H1 (cell line): Measurements from ENCODE around the gene TEX38. TPM values are rescaled to one million over a fixed set of nuclear protein-coding genes. Genes with fewer than 3 reads are reported as not detected.

ENCODE experiments used
- CTCF ChIA-PET: fragments of 300-600 bp; sonication (Branson Sonifier 250); formaldehyde crosslinking; loops from one replicate; lab custom pipeline; 2021; ENCODE audit not compliant: partially characterized antibody; lab: Charles Lee
- POLR2A ChIA-PET: fragments of 300-600 bp; sonication (Branson Sonifier 250); formaldehyde crosslinking; loops from one replicate; lab custom pipeline; 2021; ENCODE audit warnings: inconsistent platforms; ENCODE audit not compliant: partially characterized antibody; lab: Charles Lee
- DNase-seq, 2 experiments: peaks; one replicate each; pipeline versions ENCODE4 v3.0.0 to v3.0.0-alpha.2; 2010 to 2022; ENCODE audit warnings: low spot score in 2 of 2, low read depth in 1 of 2, mixed read lengths in 1 of 2
- FAIRE-seq: peaks from 2 replicates; lab custom pipeline; 2011; peaks lifted over from hg19 to GRCh38; lab: Jason Lieb, UNC
- H2AFZ ChIP-seq: 2 replicates; pipeline ENCODE4 v1.8.1; 2012; ENCODE audit warnings: low read length, inconsistent platforms
- H2AK5ac ChIP-seq: 2 replicates; pipeline ENCODE4 v1.6.1; 2013; ENCODE audit warnings: low read depth, low read length
- H2BK120ac ChIP-seq: replicated peaks from 2 replicates; pipeline ENCODE3; 2013; ENCODE audit warnings: low read depth, low read length, inconsistent platforms
- H2BK12ac ChIP-seq: 2 replicates; pipeline ENCODE4 v1.6.1; 2013; ENCODE audit warnings: low read depth, low read length
- H2BK15ac ChIP-seq: 2 replicates; pipeline ENCODE4 v1.6.1; 2013; ENCODE audit warnings: low read length
- H2BK20ac ChIP-seq: 2 replicates; pipeline ENCODE4 v1.6.1; 2013; ENCODE audit warnings: low read length
- H2BK5ac ChIP-seq: 2 replicates; pipeline ENCODE4 v1.6.1; 2013; ENCODE audit warnings: low read depth, low read length
- H3K14ac ChIP-seq: 2 replicates; pipeline ENCODE4 v1.6.1; 2013; ENCODE audit warnings: inconsistent platforms; ENCODE audit not compliant: insufficient read length
- H3K18ac ChIP-seq: 2 replicates; pipeline ENCODE4 v1.6.1; 2013; ENCODE audit warnings: low read length; ENCODE audit errors: extremely low read depth
- H3K23ac ChIP-seq: 2 replicates; pipeline ENCODE4 v1.6.1; 2013; ENCODE audit warnings: inconsistent platforms; ENCODE audit not compliant: insufficient read length
- H3K23me2 ChIP-seq: 2 replicates; pipeline ENCODE4 v1.6.1; 2013; ENCODE audit warnings: low read depth, low read length
- H3K27ac ChIP-seq: 2 replicates; pipeline ENCODE4 v1.6.1; 2011; ENCODE audit warnings: low read depth, low read length, inconsistent platforms
- H3K27me3 ChIP-seq, 4 experiments: replicated peaks in 1 of 4; 1 replicate in 1 of 4; 2 replicates in 3 of 4; pipeline versions ENCODE4 v1.6.1 to v1.8.1; 2011 to 2013; ENCODE audit warnings: low read length in 3 of 4, mild to moderate bottlenecking in 3 of 4, inconsistent platforms in 2 of 4, mixed read lengths in 2 of 4, moderate library complexity in 1 of 4; ENCODE audit not compliant: control insufficient read depth in 3 of 4, insufficient read depth in 3 of 4; ENCODE audit errors: extremely low read depth in 1 of 4
- H3K36me3 ChIP-seq, 4 experiments: 2 replicates each; pipeline versions ENCODE4 v1.6.1 to v1.8.1; 2011 to 2013; ENCODE audit warnings: mild to moderate bottlenecking in 4 of 4, low read length in 3 of 4, moderate library complexity in 2 of 4, control low read depth in 1 of 4, inconsistent platforms in 1 of 4; ENCODE audit not compliant: insufficient read depth in 4 of 4, control insufficient read depth in 2 of 4
- H3K4ac ChIP-seq: replicated peaks from 2 replicates; pipeline ENCODE3; 2013; ENCODE audit warnings: low read length, low read depth, mixed read lengths, inconsistent platforms; ENCODE audit not compliant: insufficient read length
- H3K4me1 ChIP-seq, 4 experiments: replicated peaks in 1 of 4; 1 replicate in 1 of 4; 2 replicates in 3 of 4; pipeline versions ENCODE4 v1.6.1 to v1.8.1; 2011 to 2013; ENCODE audit warnings: low read length in 3 of 4, inconsistent platforms in 2 of 4, mixed read lengths in 1 of 4; ENCODE audit not compliant: insufficient read depth in 4 of 4, control insufficient read depth in 3 of 4
- H3K4me2 ChIP-seq, 2 experiments: 2 replicates each; pipeline versions ENCODE4 v1.6.1 to v1.8.1; 2011 to 2013; ENCODE audit warnings: low read depth in 2 of 2, low read length in 2 of 2, control low read depth in 1 of 2, inconsistent platforms in 1 of 2, mild to moderate bottlenecking in 1 of 2; ENCODE audit not compliant: insufficient read depth in 1 of 2
- H3K4me3 ChIP-seq, 4 experiments: fragments of 200-600, 300-600 bp in 1 of 4; sonication (generic), shearing (Covaris generic), sonication (Bioruptor Twin) in 1 of 4; 2 replicates each; pipeline versions ENCODE4 v1.5.1 to v1.8.1; 2011 to 2016; ENCODE audit warnings: low read length in 4 of 4, low read depth in 3 of 4, control low read depth in 2 of 4, inconsistent platforms in 2 of 4, mild to moderate bottlenecking in 2 of 4, mixed read lengths in 1 of 4, moderate library complexity in 1 of 4; ENCODE audit not compliant: insufficient read depth in 2 of 4; ENCODE audit errors: extremely low read depth in 1 of 4
- H3K56ac ChIP-seq: replicated peaks from 2 replicates; pipeline ENCODE3; 2013; ENCODE audit warnings: low read depth, mild to moderate bottlenecking, mixed read lengths, low read length, inconsistent platforms; ENCODE audit not compliant: insufficient read length
- H3K79me1 ChIP-seq: 2 replicates; pipeline ENCODE4 v1.6.1; 2013; ENCODE audit warnings: low read depth, low read length, control low read depth
- H3K79me2 ChIP-seq, 2 experiments: 2 replicates each; pipeline versions ENCODE4 v1.6.1 to v1.8.1; 2012 to 2013; ENCODE audit warnings: low read length in 2 of 2, mild to moderate bottlenecking in 2 of 2, inconsistent platforms in 1 of 2; ENCODE audit not compliant: insufficient read depth in 2 of 2, control insufficient read depth in 1 of 2
- H3K9ac ChIP-seq, 4 experiments: replicated peaks in 1 of 4; 1 replicate in 1 of 4; 2 replicates in 3 of 4; pipeline versions ENCODE4 v1.6.1 to v1.8.1; 2011 to 2013; ENCODE audit warnings: low read depth in 3 of 4, low read length in 3 of 4, control low read depth in 2 of 4, mild to moderate bottlenecking in 2 of 4, moderate library complexity in 2 of 4, inconsistent platforms in 1 of 4; ENCODE audit errors: extremely low read depth in 1 of 4
- H3K9me3 ChIP-seq, 2 experiments: 2 replicates each; pipeline versions ENCODE4 v1.6.1 to v1.8.1; 2012 to 2013; ENCODE audit warnings: mild to moderate bottlenecking in 2 of 2, moderate library complexity in 2 of 2, control low read depth in 1 of 2, inconsistent platforms in 1 of 2, low read depth in 1 of 2, low read length in 1 of 2, mixed read lengths in 1 of 2; ENCODE audit not compliant: insufficient read depth in 2 of 2
- H4K20me1 ChIP-seq, 2 experiments: replicated peaks in 1 of 2; 2 replicates each; pipeline versions ENCODE3 to v1.8.1; 2011 to 2013; ENCODE audit warnings: inconsistent platforms in 2 of 2, low read length in 2 of 2, mild to moderate bottlenecking in 1 of 2; ENCODE audit not compliant: insufficient read depth in 2 of 2, control insufficient read depth in 1 of 2
- H4K5ac ChIP-seq: 2 replicates; pipeline ENCODE4 v1.6.1; 2013; ENCODE audit warnings: low read length, low read depth, mixed read lengths, inconsistent platforms; ENCODE audit not compliant: insufficient read length
- H4K8ac ChIP-seq: 2 replicates; pipeline ENCODE4 v1.8.0; 2013; ENCODE audit warnings: mild to moderate bottlenecking, moderate library complexity, low read length, inconsistent platforms; ENCODE audit not compliant: insufficient read depth; ENCODE audit errors: extremely low read depth
- H4K91ac ChIP-seq: replicated peaks from 2 replicates; pipeline ENCODE3; 2013; ENCODE audit warnings: low read length, mixed read lengths, inconsistent platforms; ENCODE audit not compliant: insufficient read length
- ASH2L ChIP-seq: fragments of 200-600, 300-600 bp; sonication (generic); IDR thresholded peaks from one replicate; pipeline ENCODE4 v1.7.1; 2017; ENCODE audit warnings: low read length
- SIN3A ChIP-seq, 2 experiments: IDR thresholded peaks in 1 of 2; conservative IDR thresholded peaks in 1 of 2; 2 replicates each; pipeline ENCODE4 v1.6.1; 2011 to 2012; ENCODE audit warnings: low read length in 2 of 2, improper control_type of control experiment in 1 of 2, low read depth in 1 of 2, mild to moderate bottlenecking in 1 of 2
- WGBS, 2 experiments: shearing (Covaris generic) in 1 of 2; methylation state at CpG; one replicate each; pipeline versions ENCODE4 v1.1.6 to v1.1.7; 2013 to 2015; ENCODE audit warnings: low lambda C conversion rate in 2 of 2, mixed read lengths in 2 of 2, inconsistent platforms in 1 of 2, low coverage in 1 of 2, missing lambda C conversion rate in 1 of 2; ENCODE audit not compliant: insufficient replicate concordance in 2 of 2, insufficient coverage in 1 of 2, insufficient read length in 1 of 2; ENCODE audit errors: extremely low coverage in 1 of 2, missing lambda C conversion rate in 1 of 2; 5-methylcytosine and 5-hydroxymethylcytosine counted together
- polyA plus RNA-seq, 7 experiments: library from polyadenylated mRNA; depleted of rRNA in 3 of 7; stranded (reverse) in 5 of 7; unstranded in 2 of 7; fragments of >200 nt in 5 of 7; fragments of 200-250 nt in 2 of 7; gene quantifications; 1 replicate in 5 of 7; 2 replicates in 1 of 7; 4 replicates in 1 of 7; pipeline versions ENCODE4 v1.2.1 to v1.2.3, GENCODE V29; 2011 to 2013; ENCODE audit warnings: missing spikeins in 2 of 7, mixed read lengths in 2 of 7
- total RNA-seq: library from RNA; stranded (reverse); fragmentation: NEBNext Ultra II Directional; extraction: Animal tissue kit (Norgen Biotek cat#: 25700); gene quantifications from 2 replicates; pipeline ENCODE4 v1.2.1, GENCODE V29; 2021

TEX38 gene
- total and polyA plus RNA-seq, 2 of the 8 experiments (the other 6 are each of a cell fraction or from before 2014, with no cell fraction given) = 0.33 TPM; not detected in 1

DNA sequence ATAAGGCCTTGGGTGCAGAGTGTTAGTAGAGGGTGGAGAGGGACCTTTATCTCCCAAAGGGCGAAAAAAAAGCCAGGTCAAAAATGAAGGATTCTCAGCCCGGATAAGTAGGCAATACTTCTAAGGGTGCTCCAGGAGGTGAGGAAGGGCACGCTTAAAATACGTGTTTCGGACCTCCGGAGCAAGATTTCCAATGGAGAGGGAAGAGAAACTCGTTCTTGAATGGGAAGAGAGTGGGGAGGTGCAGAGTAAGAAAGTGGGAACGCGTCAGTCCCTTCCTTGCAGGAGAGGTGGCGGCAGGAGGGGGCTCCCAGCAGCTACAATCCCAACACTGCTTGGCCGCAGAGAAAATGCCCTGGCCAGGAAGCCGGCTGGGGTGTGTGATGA is 46.7 kb downstream of the TEX38 start:
- Histone ChIP-seq H2BK5ac (peak overlapping the region; percentile 63; the same call in 1 of the 2 replicates), H3K18ac (no peak overlapping the region)

More for the DNA sequence above, 46.7 kb downstream of the TEX38 start:
- Histone ChIP-seq H3K56ac (no peak overlapping the region), H3K23ac (no peak overlapping the region), H4K91ac (no peak overlapping the region), H3K27ac (peak overlapping the region; percentile 51; the same call in 1 of the 2 replicates), H2BK20ac (no peak overlapping the region), H2AFZ (no peak overlapping the region), H3K79me2 (peaks cover 4 to 25% of the 10 kb centered on the region in 2 experiments; a peak in 3 of 4 replicates), H2BK120ac (no peak overlapping the region), H2BK12ac (no peak overlapping the region), H2BK15ac (no peak overlapping the region), H4K5ac (no peak overlapping the region), H3K4me2 (peak overlapping the region; percentile 80 to 91), H3K27me3 (no peaks in the 10 kb centered on the region; a peak in 1 of 7 replicates), H3K9ac (peak overlapping the region; percentile 74 to 94 (median 80)), H3K4me3 (peak overlapping the region; percentile 75 to 95 (median 86)), H2AK5ac (no peak overlapping the region), H3K9me3 (no peaks in the 10 kb centered on the region), H3K4ac (no peak overlapping the region), H3K4me1 (peaks cover 5 to 21% (median 10%) of the 10 kb centered on the region in 4 experiments), H3K79me1 (peaks cover 10% of the 10 kb centered on the region), H4K8ac (peak overlapping the region; percentile 73; the same call in 1 of the 2 replicates), H3K36me3 (peaks cover 0 to 26% (median 16%) of the 10 kb centered on the region in 4 experiments; a peak in 6 of 8 replicates), H3K23me2 (peaks cover 4% of the 10 kb centered on the region), H4K20me1 (peaks cover 7 to 10% of the 10 kb centered on the region in 2 experiments), H3K14ac (no peak overlapping the region)
- ChIA-PET POLR2A (interaction anchor here (1.3 to 3.1 kb wide), 3 partner anchors 8 to 17 kb away, joined by 4 to 11 read pairs (median 4); no protein-coding TSS in a partner anchor), CTCF (interaction anchor here (0.6 to 1.3 kb wide), 4 partner anchors 20 to 191 kb away, joined by 3 to 5 read pairs (median 3); no protein-coding TSS in a partner anchor)
- DNase-seq = no peak
- FAIRE-seq = no peak
- WGBS, 2 experiments = 6% methylated on average over 12 of the region's 12 CpGs; no CpG with 5 or more reads in 1 of the 2 experiments
- TF ChIP-seq ASH2L (no peak), SIN3A (conservative IDR thresholded peaks at IDR 0.05 in 1 of 2, IDR thresholded peaks at IDR 0.05 in 1 of 2; ENCODE audit: low read depth in 1 of 2, low read length in 2 of 2) (0 out of 4 replicates have a peak, but pooled peaks of 1 of the 2 experiments have one; percentile 3)
